HepG2 (cell line): ENCODE measurements around the gene PDE6C. TPM values are rescaled to one million over a fixed set of nuclear protein-coding genes. Genes with fewer than 3 reads are reported as not detected.

ENCODE experiments used
- ATAC-seq: fragments of 200-7000 bp; cut with Tn5 transposase; 3 replicates; pipeline ENCODE4 v1.9.1; 2020; ENCODE audit warnings: mild to moderate bottlenecking, moderate library complexity
- BruUV-seq: library from RNA; stranded (reverse); fragments of 400-500 nt; replicated peaks from 2 replicates; lab custom pipeline; 2021; lab: Mats Ljungman, UMichigan
- CTCF ChIA-PET: fragments of 300-600 bp; formaldehyde crosslinking; extraction: SDS; loops from one replicate; lab custom pipeline; 2021; ENCODE audit warnings: low total read pairs, inconsistent platforms, low intra/inter-chr PET ratio; lab: Yijun Ruan, JAX
- POLR2A ChIA-PET: fragments of 350-600 bp; sonication (Branson Sonifier 250); formaldehyde crosslinking; loops from one replicate; lab custom pipeline; 2020; ENCODE audit warnings: antibody characterized with exemption, inconsistent platforms; lab: Yijun Ruan, JAX
- DNase-seq: peaks from one replicate; pipeline ENCODE4 v3.0.0-alpha.2; 2015; ENCODE audit warnings: low spot score
- FAIRE-seq: peaks from 3 replicates; lab custom pipeline; 2011; peaks lifted over from hg19 to GRCh38; lab: Jason Lieb, UNC
- H2AFZ ChIP-seq: one replicate; pipeline ENCODE4 v1.6.1; 2011; ENCODE audit warnings: low read length, inconsistent platforms
- H3K27ac ChIP-seq: fragments of 300-600 bp; 3 replicates; pipeline ENCODE4 v1.8.0; 2011; ENCODE audit warnings: mixed run types, mild to moderate bottlenecking, mixed read lengths, low read length, inconsistent platforms; ENCODE audit not compliant: insufficient read depth; ENCODE audit errors: extremely low read length
- H3K27me3 ChIP-seq, 2 experiments: fragments of 200-600 bp in 1 of 2; 2 replicates in 1 of 2; 3 replicates in 1 of 2; pipeline versions ENCODE4 v1.6.0 to v1.8.0; 2011; ENCODE audit warnings: low read length in 2 of 2, mild to moderate bottlenecking in 2 of 2, moderate library complexity in 2 of 2, inconsistent platforms in 1 of 2; ENCODE audit not compliant: insufficient read depth in 2 of 2, control insufficient read depth in 1 of 2
- H3K36me3 ChIP-seq, 2 experiments: fragments of 200-600 bp in 1 of 2; replicated peaks in 1 of 2; 2 replicates in 1 of 2; 3 replicates in 1 of 2; pipeline versions ENCODE4 v1.5.1 to v1.8.0; 2011; ENCODE audit warnings: low read length in 2 of 2, inconsistent platforms in 1 of 2; ENCODE audit not compliant: insufficient read depth in 2 of 2, control insufficient read depth in 1 of 2
- H3K4me1 ChIP-seq: 2 replicates; pipeline ENCODE4 v1.5.1; 2012; ENCODE audit warnings: low read length, inconsistent platforms; ENCODE audit not compliant: insufficient read depth
- H3K4me2 ChIP-seq: 2 replicates; pipeline ENCODE4 v1.6.0; 2011; ENCODE audit warnings: low read depth, low read length, inconsistent platforms
- H3K4me3 ChIP-seq, 3 experiments: fragments of 200-600 bp in 1 of 3; sonication (generic), shearing (Covaris generic) in 1 of 3; replicated peaks in 1 of 3; 2 replicates each; pipeline ENCODE4 v1.5.1; 2011 to 2016; ENCODE audit warnings: low read length in 3 of 3, inconsistent platforms in 2 of 3, low read depth in 2 of 3, mild to moderate bottlenecking in 2 of 3, control low read depth in 1 of 3, mixed read lengths in 1 of 3; ENCODE audit not compliant: insufficient read depth in 1 of 3
- H3K79me2 ChIP-seq: one replicate; pipeline ENCODE4 v1.6.1; 2011; ENCODE audit warnings: low read length, inconsistent platforms; ENCODE audit not compliant: insufficient read depth
- H3K9ac ChIP-seq: 2 replicates; pipeline ENCODE4 v1.6.0; 2011; ENCODE audit warnings: mild to moderate bottlenecking, low read depth, low read length, inconsistent platforms; ENCODE audit not compliant: insufficient read depth
- H3K9me3 ChIP-seq: 2 replicates; pipeline ENCODE4 v1.5.1; 2012; ENCODE audit warnings: mild to moderate bottlenecking, low read length
- H4K20me1 ChIP-seq: 2 replicates; pipeline ENCODE4 v1.6.0; 2011; ENCODE audit warnings: inconsistent platforms, mild to moderate bottlenecking, low read length, moderate library complexity; ENCODE audit not compliant: insufficient read depth
- BCL6 ChIP-seq: IDR thresholded peaks from 2 replicates; pipeline ENCODE4 v1.6.1; 2016; ENCODE audit warnings: missing genetic modification reagents, missing compliant biosample characterization
- JUND ChIP-seq: sonication (generic); formaldehyde crosslinking; IDR thresholded peaks from 2 replicates; pipeline ENCODE4 v1.8.0; 2022; ENCODE audit warnings: mild to moderate bottlenecking, missing genetic modification reagents
- KDM3A ChIP-seq: IDR thresholded peaks from 2 replicates; pipeline ENCODE4 v1.6.1; 2018; ENCODE audit warnings: low read depth, missing compliant biosample characterization
- LBX2 ChIP-seq: sonication (generic); formaldehyde crosslinking; IDR thresholded peaks from 2 replicates; pipeline ENCODE4 v1.5.0; 2020; ENCODE audit warnings: missing genetic modification reagents, mild to moderate bottlenecking, borderline replicate concordance
- MZF1 ChIP-seq: sonication (generic); formaldehyde crosslinking; IDR thresholded peaks from 2 replicates; pipeline ENCODE4 v1.8.1; 2023; ENCODE audit warnings: mild to moderate bottlenecking, missing genetic modification reagents, borderline replicate concordance
- PBX3 ChIP-seq: sonication (generic); formaldehyde crosslinking; IDR thresholded peaks from 2 replicates; pipeline ENCODE4 v1.8.1; 2023; ENCODE audit warnings: missing genetic modification reagents, inconsistent platforms, borderline replicate concordance
- RELA ChIP-seq: sonication (generic); formaldehyde crosslinking; IDR thresholded peaks from 2 replicates; pipeline ENCODE4 v1.4.0; 2020; ENCODE audit warnings: missing genetic modification reagents
- RFX1 ChIP-seq: fragments of 450-650 bp; IDR thresholded peaks from 2 replicates; pipeline ENCODE4 v1.6.1; 2017
- ZMYM3 ChIP-seq: sonication (generic); formaldehyde crosslinking; IDR thresholded peaks from 2 replicates; pipeline ENCODE4 v1.5.1; 2020; ENCODE audit warnings: mild to moderate bottlenecking, missing genetic modification reagents
- ZNF121 ChIP-seq: sonication (generic); formaldehyde crosslinking; IDR thresholded peaks from 2 replicates; pipeline ENCODE4 v1.5.0; 2020; ENCODE audit warnings: mild to moderate bottlenecking, missing genetic modification reagents
- ZNF251 ChIP-seq: sonication (generic); formaldehyde crosslinking; IDR thresholded peaks from 2 replicates; pipeline ENCODE4 v1.9.0; 2021; ENCODE audit warnings: mild to moderate bottlenecking, missing genetic modification reagents
- ZNF614 ChIP-seq: IDR thresholded peaks from 2 replicates; pipeline ENCODE4 v1.6.1; 2018; ENCODE audit warnings: missing biosample characterization, missing genetic modification reagents, inconsistent platforms, borderline replicate concordance
- ZNF770 ChIP-seq: sonication (generic); formaldehyde crosslinking; IDR thresholded peaks from 2 replicates; pipeline ENCODE4 v1.5.0; 2020; ENCODE audit warnings: mild to moderate bottlenecking, missing genetic modification reagents
- WGBS: methylation state at CpG from one replicate; pipeline ENCODE4 v1.1.6; 2017; ENCODE audit warnings: low lambda C conversion rate; 5-methylcytosine and 5-hydroxymethylcytosine counted together
- in situ Hi-C: cut with HindIII; loops from 2 replicates; pipeline ENCODE4 v1.10.0; 2017; ENCODE audit warnings: low pct_unique_long_range_greater_than_20kb; ENCODE audit not compliant: extremely low pct_ligation_motif_present
- intact Hi-C: fragments of 100-400 bp; cut with micrococcal nuclease; formaldehyde crosslinking; loops from one replicate; pipeline ENCODE4 v1.10.0; 2022; ENCODE audit not compliant: unreplicated experiment
- polyA plus RNA-seq, 8 experiments: library from polyadenylated mRNA; depleted of rRNA in 3 of 8; stranded (reverse) in 7 of 8; unstranded in 1 of 8; fragments of >200 nt; fragmentation: Illumina TruSeq in 4 of 8; extraction: Trizol in 4 of 8; gene quantifications; 2 replicates each; pipeline versions ENCODE4 v1.2.1 to v1.2.3, GENCODE V29; 2011 to 2016; ENCODE audit warnings: low read depth in 4 of 8, missing spikeins in 1 of 8, mixed read lengths in 1 of 8; ENCODE audit not compliant: insufficient read depth in 1 of 8
- total RNA-seq, 5 experiments: library from RNA; depleted of rRNA; stranded (reverse); fragments of >200 nt; fragmentation: Illumina TruSeq; extraction: Trizol; gene quantifications; 2 replicates each; pipeline ENCODE4 v1.2.3, GENCODE V29; 2016; ENCODE audit warnings: low read depth in 1 of 5

Gene PDE6C
- total and polyA plus RNA-seq, 2 of the 13 experiments (the other 11 are each of a cell fraction or from before 2014, with no cell fraction given): 0.64 TPM; not detected in 1

GRCh38 chr10:93656155-93656554 is 43.8 kb downstream of the PDE6C start:
- POLR2A ChIA-PET: no interaction called here
- CTCF ChIA-PET: no interaction called here
- Histone ChIP-seq H3K27ac (no peak overlapping the region), H3K4me3 (no peak overlapping the region), H3K4me2 (no peak overlapping the region), H3K36me3 (no peaks in the 10 kb centered on the region), H3K4me1 (peaks cover 6% of the 10 kb centered on the region), H3K79me2 (no peaks in the 10 kb centered on the region), H3K27me3 (no peaks in the 10 kb centered on the region), H2AFZ (no peak overlapping the region), H3K9ac (no peak overlapping the region), H3K9me3 (no peaks in the 10 kb centered on the region), H4K20me1 (no peaks in the 10 kb centered on the region)
- in situ Hi-C loops (no loop called here), intact Hi-C loops (no loop called here)
- FAIRE-seq (no peak), ATAC-seq (no peak), DNase-seq (no peak)
- BruUV-seq: no TSS peak
- WGBS: 92% methylated on average over 1 of the region's 1 CpG
- TF ChIP-seq RFX1 (no peak), KDM3A (CRISPR knock-in tag) (no peak), JUND (CRISPR knock-in tag) (no peak), MZF1 (no peak), RELA (CRISPR knock-in tag) (no peak), ZNF251 (CRISPR knock-in tag) (no peak), LBX2 (CRISPR knock-in tag) (no peak), ZNF614 (no peak)

- no peak overlapping the region for H3K9ac ChIP-seq
- no peaks in the 10 kb centered on the region for H4K20me1 ChIP-seq
- H3K36me3 ChIP-seq: no peaks in the 10 kb centered on the region; a peak in 1 of 5 replicates
- H3K4me1 ChIP-seq: peaks cover 6% of the 10 kb centered on the region
- no peak overlapping the region for H3K27ac ChIP-seq
- CTCF ChIA-PET: no interaction called here
- TF ChIP-seq ZNF770 (CRISPR knock-in tag) (peak; percentile 95), ZMYM3 (CRISPR knock-in tag) (0 out of 2 replicates have a peak, but pooled peaks have one; percentile 26), ZNF121 (CRISPR knock-in tag) (peak; percentile 77), BCL6 (CRISPR knock-in tag) (no peak), PBX3 (CRISPR knock-in tag) (no peak)
- intact Hi-C loops: no loop called here
- no peaks in the 10 kb centered on the region for H3K27me3 ChIP-seq
- FAIRE-seq: no peak
- no peak overlapping the region for H2AFZ ChIP-seq
- H3K9me3 ChIP-seq: no peaks in the 10 kb centered on the region
- in situ Hi-C loops: no loop called here
- WGBS: 17% methylated on average over 1 of the region's 1 CpG
- H3K4me3 ChIP-seq: no peak overlapping the region
- no peak overlapping the region for H3K4me2 ChIP-seq
- peak; percentile 71 for ATAC-seq
- H3K79me2 ChIP-seq: no peaks in the 10 kb centered on the region
- no TSS peak for BruUV-seq
- DNase-seq: no peak
- POLR2A ChIA-PET: no interaction called here
Measured at GRCh38 chr10:93657757-93658156, 45.4 kb downstream of the PDE6C start.
